ENCODE data around the gene EHMT2. TPM values are rescaled to one million over a fixed set of nuclear protein-coding genes. Genes with fewer than 3 reads are reported as not detected.
"Not testable (repeated sequence)": the region's sequence is repeated elsewhere in the genome, so short reads cannot be mapped to it uniquely, and the experiment has no call there.

Gene EHMT2
- total RNA-seq, 2 experiments from 2014 or later, result 55.4 to 56.8 TPM

DNA sequence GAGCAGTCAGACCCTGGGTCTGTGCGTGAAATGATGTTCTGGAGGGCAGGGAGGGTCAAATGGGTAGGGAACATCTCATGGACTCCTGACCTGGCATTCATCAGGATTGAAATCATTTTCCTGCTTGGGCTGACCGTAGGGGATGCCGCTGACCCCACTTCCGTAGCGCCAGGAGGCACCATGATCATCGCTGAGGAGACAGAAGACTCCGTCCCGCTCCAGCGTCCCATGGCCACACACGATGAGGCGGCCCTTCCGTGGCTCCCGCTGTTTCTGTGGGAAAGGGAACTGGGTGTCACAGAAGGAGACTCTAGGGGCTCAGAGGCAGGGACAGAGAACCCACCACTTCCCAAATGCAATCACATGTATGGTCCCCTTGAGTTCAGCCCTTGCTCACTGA is 37.1 kb downstream of the EHMT2 start:
- intact Hi-C loops (cut with micrococcal nuclease), result loop anchor here (2.0 kb wide), 1 partner anchor 22 kb away; no protein-coding TSS in a partner anchor
- ChIA-PET CTCF (interaction anchor here (0.7 to 1.3 kb wide), 4 partner anchors 30 to 162 kb away, joined by 3 to 4 read pairs (median 3); partner anchors contain the start of gene SKIC2), POLR2A (interaction anchor here (0.9 kb wide), 1 partner anchor 10 kb away, joined by 3 read pairs; no protein-coding TSS in a partner anchor)
- Mint-ChIP-seq H3K9me3 (no peaks in the 10 kb centered on the region), H3K4me1 (ENCODE audit: low read depth) (peaks cover 20% of the 10 kb centered on the region), H3K36me3 (ENCODE audit: low read depth) (peaks cover 4% of the 10 kb centered on the region), H3K27ac (no peak overlapping the region), H3K27me3 (no peaks in the 10 kb centered on the region), H3K4me3 (no peak overlapping the region)
- ATAC-seq (no peak), DNase-seq (no peak)
- TF ChIP-seq, protein P1, sequence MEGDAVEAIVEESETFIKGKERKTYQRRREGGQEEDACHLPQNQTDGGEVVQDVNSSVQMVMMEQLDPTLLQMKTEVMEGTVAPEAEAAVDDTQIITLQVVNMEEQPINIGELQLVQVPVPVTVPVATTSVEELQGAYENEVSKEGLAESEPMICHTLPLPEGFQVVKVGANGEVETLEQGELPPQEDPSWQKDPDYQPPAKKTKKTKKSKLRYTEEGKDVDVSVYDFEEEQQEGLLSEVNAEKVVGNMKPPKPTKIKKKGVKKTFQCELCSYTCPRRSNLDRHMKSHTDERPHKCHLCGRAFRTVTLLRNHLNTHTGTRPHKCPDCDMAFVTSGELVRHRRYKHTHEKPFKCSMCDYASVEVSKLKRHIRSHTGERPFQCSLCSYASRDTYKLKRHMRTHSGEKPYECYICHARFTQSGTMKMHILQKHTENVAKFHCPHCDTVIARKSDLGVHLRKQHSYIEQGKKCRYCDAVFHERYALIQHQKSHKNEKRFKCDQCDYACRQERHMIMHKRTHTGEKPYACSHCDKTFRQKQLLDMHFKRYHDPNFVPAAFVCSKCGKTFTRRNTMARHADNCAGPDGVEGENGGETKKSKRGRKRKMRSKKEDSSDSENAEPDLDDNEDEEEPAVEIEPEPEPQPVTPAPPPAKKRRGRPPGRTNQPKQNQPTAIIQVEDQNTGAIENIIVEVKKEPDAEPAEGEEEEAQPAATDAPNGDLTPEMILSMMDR (IDR thresholded peaks at IDR 0.05), result no peak

DNA sequence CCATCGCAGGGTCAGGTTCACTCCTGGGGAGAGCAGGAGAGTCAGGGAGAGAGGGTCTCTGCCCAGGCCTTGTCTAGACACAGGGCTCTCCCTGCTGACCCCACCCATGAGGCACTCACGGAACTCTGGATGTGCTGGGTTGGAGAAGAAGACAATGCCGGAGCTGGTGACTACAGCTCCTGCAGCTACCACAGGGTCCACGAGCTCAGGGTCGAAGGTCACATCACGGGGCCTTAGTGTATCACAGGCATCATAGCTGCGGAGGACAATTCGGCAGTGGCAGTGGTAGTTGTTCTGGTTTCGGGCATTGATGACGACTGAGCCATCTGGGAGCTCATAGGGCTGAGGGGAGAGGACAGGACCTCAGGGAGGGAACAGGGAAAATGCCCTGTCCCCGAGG is 37.6 kb downstream of the EHMT2 start:
- no peaks in the 10 kb centered on the region for H3K27me3 Mint-ChIP-seq
- intact Hi-C loops (cut with micrococcal nuclease), result loop anchor here (2.0 kb wide), 1 partner anchor 21 kb away; no protein-coding TSS in a partner anchor
- no peak for DNase-seq
- no peak overlapping the region for H3K27ac Mint-ChIP-seq
- H3K9me3 Mint-ChIP-seq, result no peaks in the 10 kb centered on the region
- no peak overlapping the region for H3K4me3 Mint-ChIP-seq
- ChIA-PET POLR2A (interaction anchor here (0.9 kb wide), 2 partner anchors 10 to 238 kb away, joined by 3 read pairs; no protein-coding TSS in a partner anchor), CTCF (interaction anchor here (0.7 to 1.3 kb wide), 5 partner anchors 30 to 162 kb away, joined by 3 to 4 read pairs (median 3); partner anchors contain the start of gene SKIC2)
- TF ChIP-seq, protein P1 (IDR thresholded peaks at IDR 0.05), result no peak
- no peak for ATAC-seq
- H3K4me1 Mint-ChIP-seq (ENCODE audit: low read depth), result peaks cover 16% of the 10 kb centered on the region
- peaks cover 4% of the 10 kb centered on the region for H3K36me3 Mint-ChIP-seq (ENCODE audit: low read depth)

DNA sequence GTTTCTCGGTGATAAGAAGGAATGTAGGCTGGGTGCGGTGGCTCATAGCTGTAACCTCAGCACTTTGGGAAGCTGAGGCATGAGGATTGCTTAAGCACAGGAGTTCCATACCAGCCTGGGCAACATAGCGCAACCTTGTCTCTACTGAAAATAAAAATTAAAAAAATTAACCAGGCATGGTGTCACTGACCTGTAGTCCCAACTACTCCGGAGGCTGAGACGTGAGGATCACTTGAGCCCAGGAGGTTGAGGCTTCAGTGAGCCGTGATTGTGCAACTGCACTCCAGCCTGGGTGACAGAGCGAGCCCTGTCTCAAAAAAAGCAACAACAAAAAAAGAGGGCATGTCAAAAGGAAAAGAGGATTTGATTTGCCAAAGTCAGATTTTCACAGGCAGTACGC is 38.8 kb downstream of the EHMT2 start:
- no peak for ATAC-seq
- H3K4me3 Mint-ChIP-seq, result no peak overlapping the region
- no peak for DNase-seq
- H3K27ac Mint-ChIP-seq, result no peak overlapping the region
- POLR2A ChIA-PET, result interaction anchor here (1.2 kb wide), 1 partner anchor 19 kb away, joined by 3 read pairs; no protein-coding TSS in a partner anchor
- CTCF ChIA-PET, result interaction anchor here (1.3 kb wide), 1 partner anchor 101 kb away, joined by 4 read pairs; the partner anchor contains the start of gene SKIC2
- no peaks in the 10 kb centered on the region for H3K27me3 Mint-ChIP-seq
- H3K36me3 Mint-ChIP-seq (ENCODE audit: low read depth), result peaks cover 4% of the 10 kb centered on the region
- H3K9me3 Mint-ChIP-seq, result no peaks in the 10 kb centered on the region
- TF ChIP-seq, protein P1 (IDR thresholded peaks at IDR 0.05), result no peak
- peaks cover 9% of the 10 kb centered on the region for H3K4me1 Mint-ChIP-seq (ENCODE audit: low read depth)
- intact Hi-C loops (cut with micrococcal nuclease), result no loop called here

DNA sequence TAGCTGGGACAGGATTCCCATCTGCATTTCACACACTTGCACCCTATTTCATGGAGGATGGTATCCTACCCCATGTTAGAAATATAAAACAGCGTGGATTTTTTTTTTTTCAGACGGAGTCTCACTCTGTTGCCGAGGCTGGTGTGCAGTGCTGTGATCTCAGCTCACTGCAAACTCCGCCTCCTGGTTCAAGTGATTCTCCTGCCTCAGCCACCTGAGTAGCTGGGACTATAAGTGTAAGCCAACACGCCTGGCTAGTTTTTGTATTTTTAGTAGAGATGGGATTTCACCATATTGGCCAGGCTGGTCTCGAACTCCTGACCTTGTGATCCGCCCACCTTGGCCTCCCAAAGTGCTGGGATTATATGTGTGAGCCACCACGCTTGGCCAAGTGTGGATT is 39.7 kb downstream of the EHMT2 start:
- H3K4me1 Mint-ChIP-seq (ENCODE audit: low read depth); H3K27me3 Mint-ChIP-seq; DNase-seq; ATAC-seq; intact Hi-C loops (cut with micrococcal nuclease); H3K36me3 Mint-ChIP-seq (ENCODE audit: low read depth); H3K9me3 Mint-ChIP-seq; H3K4me3 Mint-ChIP-seq: not testable (repeated sequence)
- H3K27ac Mint-ChIP-seq, result peak overlapping the region; percentile 2
- CTCF ChIA-PET, result interaction anchor here (1.2 kb wide), 1 partner anchor 94 kb away, joined by 3 read pairs; no protein-coding TSS in a partner anchor
- POLR2A ChIA-PET, result interaction anchor here (1.2 to 1.3 kb wide), 2 partner anchors 18 to 21 kb away, joined by 3 read pairs; no protein-coding TSS in a partner anchor

DNA sequence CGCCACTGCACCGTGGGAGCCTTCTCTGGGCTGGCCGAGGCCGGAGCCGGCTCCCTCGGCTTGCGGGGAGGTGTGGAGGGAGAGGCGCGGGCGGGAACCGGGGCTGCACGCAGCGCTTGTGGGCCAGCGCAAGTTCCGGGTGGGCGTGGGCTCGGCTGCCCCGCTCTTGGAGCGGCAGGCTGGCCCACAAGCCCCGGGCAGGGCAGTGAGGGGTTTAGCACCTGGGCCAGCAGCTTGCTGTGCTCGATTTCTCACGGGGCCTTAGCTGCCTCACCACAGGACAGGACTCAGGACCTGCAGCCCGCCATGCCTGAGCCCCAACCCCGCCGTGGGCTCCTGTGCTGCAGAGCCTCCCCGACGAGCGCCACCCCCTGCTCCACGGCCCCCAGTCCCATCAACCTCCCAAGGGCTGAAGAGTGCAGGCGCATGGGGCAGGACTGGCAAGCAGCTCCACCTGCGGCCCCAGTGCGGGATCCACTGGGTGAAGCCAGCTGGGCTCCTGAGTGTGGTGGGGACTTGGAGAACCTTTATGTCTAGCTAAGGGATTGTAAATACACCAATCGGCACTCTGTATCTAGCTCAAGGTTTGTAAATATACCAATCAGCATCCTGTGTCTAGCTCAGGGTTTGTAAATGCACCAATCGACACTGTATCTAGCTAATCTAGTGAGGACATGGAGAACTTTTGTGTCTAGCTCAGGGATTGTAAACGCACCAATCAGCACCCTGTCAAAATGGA is 45.3 kb downstream of the EHMT2 start:
- intact Hi-C loops (cut with micrococcal nuclease); H3K4me3 Mint-ChIP-seq; H3K27ac Mint-ChIP-seq; H3K27me3 Mint-ChIP-seq; H3K36me3 Mint-ChIP-seq (ENCODE audit: low read depth); ATAC-seq; CTCF ChIA-PET; H3K9me3 Mint-ChIP-seq; H3K4me1 Mint-ChIP-seq (ENCODE audit: low read depth); DNase-seq: not testable (repeated sequence)
- POLR2A ChIA-PET, result interaction anchor here (1.2 kb wide), 1 partner anchor 17 kb away, joined by 3 read pairs; no protein-coding TSS in a partner anchor

DNA sequence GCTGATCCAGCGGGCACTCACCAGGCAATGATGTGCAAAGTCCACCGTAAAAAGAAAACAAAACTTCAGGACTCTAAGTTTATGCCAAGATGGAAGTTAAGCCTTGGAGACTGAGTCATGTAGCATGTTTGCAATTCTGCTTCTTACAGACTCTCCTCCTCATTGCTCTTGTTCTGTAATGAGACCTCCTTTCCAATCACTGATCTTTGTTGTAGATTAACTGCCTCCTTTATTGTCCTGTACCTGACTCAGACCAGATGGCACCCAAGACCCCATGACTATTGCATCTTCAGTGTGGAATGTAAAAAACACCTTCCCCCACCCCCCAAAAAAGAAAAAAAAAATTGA is 46.0 kb downstream of the EHMT2 start:
- intact Hi-C loops (cut with micrococcal nuclease), result no loop called here
- Mint-ChIP-seq H3K4me3 (no peak overlapping the region), H3K36me3 (ENCODE audit: low read depth) (peaks cover 4% of the 10 kb centered on the region), H3K27ac (no peak overlapping the region), H3K9me3 (no peaks in the 10 kb centered on the region), H3K4me1 (ENCODE audit: low read depth) (no peaks in the 10 kb centered on the region), H3K27me3 (no peaks in the 10 kb centered on the region)
- CTCF ChIA-PET, result interaction anchor here (0.9 kb wide), 1 partner anchor 101 kb away, joined by 3 read pairs; no protein-coding TSS in a partner anchor
- POLR2A ChIA-PET, result interaction anchor here (1.2 kb wide), 1 partner anchor 16 kb away, joined by 3 read pairs; no protein-coding TSS in a partner anchor
- DNase-seq (no peak), ATAC-seq (no peak)
- TF ChIP-seq, protein P1 (IDR thresholded peaks at IDR 0.05), result no peak
